Keratinocyte (primary cell): ENCODE measurements around the gene BBLN.

Experiments
- CTCF ChIP-seq, 3 experiments: IDR thresholded peaks in 1 of 3; conservative IDR thresholded peaks in 1 of 3; optimal IDR thresholded peaks in 1 of 3; 2 replicates in 2 of 3; 3 replicates in 1 of 3; pipeline versions ENCODE3 to v1.5.1; 2011; ENCODE audit warnings: low read length in 3 of 3, mild to moderate bottlenecking in 3 of 3, moderate library complexity in 2 of 3, control low read depth in 1 of 3, inconsistent platforms in 1 of 3; ENCODE audit not compliant: insufficient read depth in 2 of 3; ENCODE audit errors: extremely low read depth in 1 of 3
- EZH2 ChIP-seq: IDR thresholded peaks from one replicate; pipeline ENCODE4 v1.6.1; 2012; ENCODE audit warnings: inconsistent platforms, mild to moderate bottlenecking, low read length, moderate library complexity

- no peak for TF ChIP-seq CTCF (optimal IDR thresholded peaks at IDR 0.05 in 1 of 3, IDR thresholded peaks at IDR 0.05 in 1 of 3, conservative IDR thresholded peaks at IDR 0.05 in 1 of 3; ENCODE audit: extremely low read depth in 1 of 3, insufficient read depth in 2 of 3, low read length in 3 of 3)
- no peak for TF ChIP-seq EZH2
Measured at GRCh38 chr9:128166169-128166568, 6.1 kb downstream of the BBLN start.
